Keratinocyte (primary cell): ENCODE results near the gene CFH. TPM values are rescaled to one million over a fixed set of nuclear protein-coding genes. Genes with fewer than 3 reads are reported as not detected.

Source experiments
- DNase-seq: peaks from one replicate; pipeline ENCODE4 v3.0.0-alpha.2; 2011; ENCODE audit warnings: low read depth, missing footprints, low spot score
- FAIRE-seq: peaks from 2 replicates; lab custom pipeline; 2011; peaks lifted over from hg19 to GRCh38; lab: Jason Lieb, UNC
- H2AFZ ChIP-seq: 2 replicates; pipeline ENCODE4 v1.6.0; 2012; ENCODE audit warnings: low read length, control low read depth, inconsistent platforms; ENCODE audit not compliant: control insufficient read depth
- H3K27ac ChIP-seq: 2 replicates; pipeline ENCODE4 v1.5.1; 2011; ENCODE audit warnings: low read length; ENCODE audit not compliant: control insufficient read depth, insufficient read depth
- H3K27me3 ChIP-seq: 3 replicates; pipeline ENCODE4 v1.6.0; 2011; ENCODE audit warnings: low read length; ENCODE audit not compliant: control insufficient read depth, insufficient read depth; ENCODE audit errors: extremely low read depth
- H3K36me3 ChIP-seq, 2 experiments: 2 replicates in 1 of 2; 3 replicates in 1 of 2; pipeline ENCODE4 v1.5.1; 2011; ENCODE audit warnings: low read length in 2 of 2, mild to moderate bottlenecking in 1 of 2; ENCODE audit not compliant: control insufficient read depth in 2 of 2, insufficient read depth in 2 of 2; ENCODE audit errors: extremely low read depth in 1 of 2
- H3K4me1 ChIP-seq: 3 replicates; pipeline ENCODE4 v1.5.1; 2011; ENCODE audit warnings: low read length; ENCODE audit not compliant: control insufficient read depth, insufficient read depth; ENCODE audit errors: extremely low read depth
- H3K4me2 ChIP-seq: 3 replicates; pipeline ENCODE4 v1.6.0; 2011; ENCODE audit warnings: low read depth, low read length; ENCODE audit not compliant: control insufficient read depth, insufficient read depth; ENCODE audit errors: extremely low read depth
- H3K4me3 ChIP-seq, 3 experiments: fragments of 200-600 bp in 1 of 3; sonication (generic) in 1 of 3; 2 replicates in 2 of 3; 3 replicates in 1 of 3; pipeline ENCODE4 v1.5.1; 2011 to 2016; ENCODE audit warnings: low read length in 3 of 3, mild to moderate bottlenecking in 3 of 3, control low read depth in 2 of 3, inconsistent platforms in 1 of 3, low read depth in 1 of 3, mixed read lengths in 1 of 3, mixed run types in 1 of 3, moderate library complexity in 1 of 3; ENCODE audit not compliant: control insufficient read depth in 2 of 3, insufficient read depth in 2 of 3; ENCODE audit errors: extremely low read depth in 1 of 3
- H3K79me2 ChIP-seq: 2 replicates; pipeline ENCODE4 v1.6.0; 2012; ENCODE audit warnings: low read length; ENCODE audit not compliant: control insufficient read depth, insufficient read depth
- H3K9ac ChIP-seq: 3 replicates; pipeline ENCODE4 v1.6.0; 2011; ENCODE audit warnings: low read length; ENCODE audit not compliant: control insufficient read depth, insufficient read depth; ENCODE audit errors: extremely low read depth
- H3K9me1 ChIP-seq: 3 replicates; pipeline ENCODE4 v1.6.0; 2011; ENCODE audit warnings: low read length; ENCODE audit not compliant: control insufficient read depth, insufficient read depth; ENCODE audit errors: extremely low read depth
- H3K9me3 ChIP-seq: 2 replicates; pipeline ENCODE4 v1.5.1; 2012; ENCODE audit warnings: low read depth, low read length; ENCODE audit not compliant: control insufficient read depth
- H4K20me1 ChIP-seq: 3 replicates; pipeline ENCODE4 v1.6.0; 2011; ENCODE audit warnings: low read length; ENCODE audit not compliant: control insufficient read depth, insufficient read depth; ENCODE audit errors: extremely low read depth
- CTCF ChIP-seq, 3 experiments: IDR thresholded peaks in 1 of 3; conservative IDR thresholded peaks in 1 of 3; optimal IDR thresholded peaks in 1 of 3; 2 replicates in 2 of 3; 3 replicates in 1 of 3; pipeline versions ENCODE3 to v1.5.1; 2011; ENCODE audit warnings: low read length in 3 of 3, mild to moderate bottlenecking in 3 of 3, moderate library complexity in 2 of 3, control low read depth in 1 of 3, inconsistent platforms in 1 of 3; ENCODE audit not compliant: insufficient read depth in 2 of 3; ENCODE audit errors: extremely low read depth in 1 of 3
- EZH2 ChIP-seq: IDR thresholded peaks from one replicate; pipeline ENCODE4 v1.6.1; 2012; ENCODE audit warnings: inconsistent platforms, mild to moderate bottlenecking, low read length, moderate library complexity
- dilution Hi-C: fragments of 300-500 bp; cut with MboI; formaldehyde crosslinking; loops from one replicate; pipeline ENCODE4 v1.7.0; 2020; ENCODE audit warnings: low sequenced_read_pairs; ENCODE audit not compliant: extremely low pct_ligation_motif_present
- polyA plus RNA-seq, 5 experiments: library from polyadenylated mRNA; depleted of rRNA in 3 of 5; stranded (reverse) in 3 of 5; stranded (forward) in 1 of 5; unstranded in 1 of 5; fragments of >200 nt; gene quantifications; 1 replicate in 1 of 5; 2 replicates in 3 of 5; 3 replicates in 1 of 5; pipeline versions ENCODE4 v1.2.1 to v1.2.3, GENCODE V29; 2011 to 2012; ENCODE audit warnings: missing spikeins in 2 of 5, low read depth in 1 of 5, low replicate concordance in 1 of 5

The CFH gene
- polyA plus RNA-seq, 1 donor (not counting 4 experiments of a cell fraction or from before 2014, with no cell fraction given) = 3.7 TPM

- no peaks in the 10 kb centered on the region for H3K36me3 ChIP-seq
- dilution Hi-C loops = loop anchor here (25.0 kb wide), 1 partner anchor 330 kb away; no protein-coding TSS in a partner anchor
- TF ChIP-seq CTCF (optimal IDR thresholded peaks at IDR 0.05 in 1 of 3, IDR thresholded peaks at IDR 0.05 in 1 of 3, conservative IDR thresholded peaks at IDR 0.05 in 1 of 3; ENCODE audit: extremely low read depth in 1 of 3, insufficient read depth in 2 of 3, low read length in 3 of 3) = no peak
- no peak for TF ChIP-seq EZH2
- H4K20me1 ChIP-seq = no peaks in the 10 kb centered on the region
- H3K27ac ChIP-seq = no peak overlapping the region
- H3K27me3 ChIP-seq = no peaks in the 10 kb centered on the region
- no peaks in the 10 kb centered on the region for H3K9me3 ChIP-seq
- no peak overlapping the region for H3K4me2 ChIP-seq
- no peak for DNase-seq
- no peak overlapping the region for H3K4me3 ChIP-seq
- no peaks in the 10 kb centered on the region for H3K79me2 ChIP-seq
- H3K9me1 ChIP-seq = no peaks in the 10 kb centered on the region
- no peak overlapping the region for H3K9ac ChIP-seq
- no peak overlapping the region for H2AFZ ChIP-seq
- no peaks in the 10 kb centered on the region for H3K4me1 ChIP-seq
- no peak for FAIRE-seq
Observed at GRCh38 chr1:196667131-196667530, 15.3 kb downstream of the CFH start.

DNA sequence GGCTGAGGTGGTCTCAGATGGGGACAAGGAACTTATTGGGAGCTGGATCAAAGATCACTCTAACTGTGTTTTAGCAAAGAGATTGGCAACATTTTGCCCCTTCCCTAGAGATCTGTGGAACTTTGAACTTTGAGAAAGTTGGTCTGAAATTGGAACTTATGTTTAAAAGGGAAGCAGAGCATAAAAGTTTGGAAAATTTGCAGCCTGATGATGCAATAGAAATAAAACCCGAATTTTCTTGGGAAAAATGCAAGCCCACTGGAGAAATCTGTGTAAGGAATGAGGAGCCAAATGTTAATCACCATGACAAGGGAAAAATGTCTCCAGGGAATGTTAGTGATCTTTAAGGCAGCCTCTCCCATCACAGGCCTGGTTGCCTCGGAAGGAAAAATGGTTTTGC lies 17.2 kb downstream of the CFH start:
- DNase-seq (no peak), FAIRE-seq (no peak)
- Histone ChIP-seq H3K9me3 (no peaks in the 10 kb centered on the region), H3K4me2 (no peak overlapping the region), H3K9me1 (no peaks in the 10 kb centered on the region), H3K79me2 (no peaks in the 10 kb centered on the region), H2AFZ (no peak overlapping the region), H3K4me1 (no peaks in the 10 kb centered on the region), H3K4me3 (no peak overlapping the region), H3K36me3 (no peaks in the 10 kb centered on the region), H3K27ac (no peak overlapping the region), H3K9ac (no peak overlapping the region), H4K20me1 (no peaks in the 10 kb centered on the region), H3K27me3 (no peaks in the 10 kb centered on the region)
- dilution Hi-C loops = loop anchor here (25.0 kb wide), 1 partner anchor 332 kb away; no protein-coding TSS in a partner anchor
- TF ChIP-seq CTCF (optimal IDR thresholded peaks at IDR 0.05 in 1 of 3, IDR thresholded peaks at IDR 0.05 in 1 of 3, conservative IDR thresholded peaks at IDR 0.05 in 1 of 3; ENCODE audit: extremely low read depth in 1 of 3, insufficient read depth in 2 of 3, low read length in 3 of 3) = no peak
- TF ChIP-seq EZH2 = no peak
